H1 (cell line): Measurements from ENCODE around the gene ADD3.

Experiments used
- CHD2 ChIP-seq: IDR thresholded peaks from 2 replicates; pipeline ENCODE4 v1.6.1; 2012; ENCODE audit warnings: low read length, improper control_type of control experiment
- CREB1 ChIP-seq: IDR thresholded peaks from 2 replicates; pipeline ENCODE4 v1.6.1; 2012; ENCODE audit warnings: inconsistent platforms
- GABPA ChIP-seq: IDR thresholded peaks from 2 replicates; pipeline ENCODE4 v1.6.1; 2011; ENCODE audit warnings: mild to moderate bottlenecking, low read length, moderate library complexity, borderline replicate concordance; ENCODE audit not compliant: insufficient read depth
- JUND ChIP-seq: IDR thresholded peaks from 2 replicates; pipeline ENCODE4 v1.6.1; 2011; ENCODE audit warnings: mild to moderate bottlenecking, improper control_type of control experiment, low read length
- KDM1A ChIP-seq: fragments of 200-600, 300-600 bp; sonication (generic); IDR thresholded peaks from 2 replicates; pipeline ENCODE4 v1.7.1; 2016; ENCODE audit warnings: mild to moderate bottlenecking, low read length, borderline replicate concordance
- POLR2A ChIP-seq, 2 experiments: IDR thresholded peaks; 1 replicate in 1 of 2; 2 replicates in 1 of 2; pipeline ENCODE4 v1.6.1; 2011; ENCODE audit warnings: low read depth in 2 of 2, low read length in 2 of 2, mild to moderate bottlenecking in 2 of 2; ENCODE audit errors: control extremely low read depth in 1 of 2
- USF2 ChIP-seq: IDR thresholded peaks from 2 replicates; pipeline ENCODE4 v1.6.1; 2011; ENCODE audit warnings: low read length, improper control_type of control experiment
- ZNF274 ChIP-seq: IDR thresholded peaks from 2 replicates; pipeline ENCODE4 v1.7.0; 2012; ENCODE audit warnings: low read length, borderline replicate concordance; ENCODE audit errors: extremely low read depth
- TF ChIP-seq, protein P1 (sequence below), 3 experiments: IDR thresholded peaks; 1 replicate in 2 of 3; 2 replicates in 1 of 3; pipeline versions ENCODE4 v1.5.1 to v1.6.1; 2011; ENCODE audit warnings: low read length in 3 of 3, mild to moderate bottlenecking in 3 of 3, inconsistent platforms in 2 of 3, low read depth in 1 of 3, moderate library complexity in 1 of 3; ENCODE audit not compliant: insufficient read depth in 1 of 3; ENCODE audit errors: control extremely low read depth in 1 of 3

GRCh38 chr10:110056822-110057221 is 49.0 kb downstream of the ADD3 start:
- TF ChIP-seq, protein P1, sequence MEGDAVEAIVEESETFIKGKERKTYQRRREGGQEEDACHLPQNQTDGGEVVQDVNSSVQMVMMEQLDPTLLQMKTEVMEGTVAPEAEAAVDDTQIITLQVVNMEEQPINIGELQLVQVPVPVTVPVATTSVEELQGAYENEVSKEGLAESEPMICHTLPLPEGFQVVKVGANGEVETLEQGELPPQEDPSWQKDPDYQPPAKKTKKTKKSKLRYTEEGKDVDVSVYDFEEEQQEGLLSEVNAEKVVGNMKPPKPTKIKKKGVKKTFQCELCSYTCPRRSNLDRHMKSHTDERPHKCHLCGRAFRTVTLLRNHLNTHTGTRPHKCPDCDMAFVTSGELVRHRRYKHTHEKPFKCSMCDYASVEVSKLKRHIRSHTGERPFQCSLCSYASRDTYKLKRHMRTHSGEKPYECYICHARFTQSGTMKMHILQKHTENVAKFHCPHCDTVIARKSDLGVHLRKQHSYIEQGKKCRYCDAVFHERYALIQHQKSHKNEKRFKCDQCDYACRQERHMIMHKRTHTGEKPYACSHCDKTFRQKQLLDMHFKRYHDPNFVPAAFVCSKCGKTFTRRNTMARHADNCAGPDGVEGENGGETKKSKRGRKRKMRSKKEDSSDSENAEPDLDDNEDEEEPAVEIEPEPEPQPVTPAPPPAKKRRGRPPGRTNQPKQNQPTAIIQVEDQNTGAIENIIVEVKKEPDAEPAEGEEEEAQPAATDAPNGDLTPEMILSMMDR (IDR thresholded peaks at IDR 0.05; ENCODE audit: control extremely low read depth in 1 of 3, insufficient read depth in 1 of 3, low read depth in 1 of 3, low read length in 3 of 3) = no peak
- TF ChIP-seq CREB1 = no peak
- no peak for TF ChIP-seq POLR2A (IDR thresholded peaks at IDR 0.05; ENCODE audit: control extremely low read depth in 1 of 2, low read depth in 2 of 2, low read length in 2 of 2)
- no peak for TF ChIP-seq CHD2
- TF ChIP-seq USF2 = no peak
- no peak for TF ChIP-seq KDM1A
- TF ChIP-seq JUND = no peak
- no peak for TF ChIP-seq GABPA
- no peak for TF ChIP-seq ZNF274
